Prostate gland (tissue), 2 donors: ENCODE measurements around the gene OLFM1. TPM values are rescaled to one million over a fixed set of nuclear protein-coding genes. Genes with fewer than 3 reads are reported as not detected.

Experiments used
- DNase-seq: peaks from one replicate; pipeline ENCODE4 v3.0.0-alpha.2; 2019; ENCODE audit warnings: low spot score
- H3K27ac ChIP-seq, 2 donors: fragments of 200-600 bp; sonication (generic); 2 replicates each; pipeline ENCODE4 v1.5.1; 2017 to 2019
- H3K27me3 ChIP-seq: fragments of 200-600 bp; sonication (generic); replicated peaks from 2 replicates; pipeline ENCODE4 v1.5.1; 2019; ENCODE audit not compliant: insufficient read depth
- H3K36me3 ChIP-seq, 2 donors: fragments of 200-600 bp; sonication (generic); 1 replicate in 1 of 2; 2 replicates in 1 of 2; pipeline versions ENCODE4 v1.5.1 to v1.8.1; 2017 to 2019
- H3K4me1 ChIP-seq: fragments of 200-600 bp; sonication (generic); replicated peaks from 2 replicates; pipeline ENCODE4 v1.5.1; 2019
- H3K4me3 ChIP-seq, 2 donors: fragments of 200-600 bp; sonication (generic); 2 replicates each; pipeline ENCODE4 v1.5.1; 2017 to 2019
- H3K9me3 ChIP-seq: fragments of 200-600 bp; sonication (generic); 2 replicates; pipeline ENCODE4 v1.5.1; 2017
- POLR2A ChIP-seq: fragments of 450-650 bp; IDR thresholded peaks from one replicate; pipeline ENCODE4 v1.6.1; 2016; ENCODE audit warnings: antibody characterized with exemption, mild to moderate bottlenecking
- POLR2AphosphoS5 ChIP-seq: sonication (generic); formaldehyde crosslinking; IDR thresholded peaks from one replicate; pipeline ENCODE4 v1.6.1; 2017; ENCODE audit warnings: antibody characterized with exemption
- WGBS: methylation state at CpG from one replicate; pipeline ENCODE4 v1.1.5; 2018; 5-methylcytosine and 5-hydroxymethylcytosine counted together
- intact Hi-C: fragments of 100-400 bp; cut with DNase I; formaldehyde crosslinking; loops from one replicate; pipeline ENCODE4 v1.14.2; 2022
- total RNA-seq, 2 donors: library from RNA; depleted of rRNA; stranded (reverse); fragments of >200 nt; gene quantifications; one replicate each; pipeline ENCODE4 v1.1.0, GENCODE V29; 2016
- TF ChIP-seq, protein P1 (sequence below), 4 experiments: fragments of 200-600 bp in 2 of 4; fragments of 450-650 bp in 2 of 4; sonication (generic) in 2 of 4; IDR thresholded peaks; 1 replicate in 3 of 4; 2 replicates in 1 of 4; pipeline ENCODE4 v1.5.1; 2016 to 2019; ENCODE audit warnings: antibody characterized with exemption in 4 of 4, mild to moderate bottlenecking in 2 of 4, moderate library complexity in 2 of 4

The OLFM1 gene
- total RNA-seq, 2 donors from 2014 or later = 11.7 to 23.3 TPM

GRCh38 chr9:135139366-135139959 is 52.0 kb downstream of the OLFM1 start:
- Histone ChIP-seq H3K36me3 (no peaks in the 10 kb centered on the region), H3K27ac (no peak overlapping the region), H3K4me3 (no peak overlapping the region), H3K9me3 (no peaks in the 10 kb centered on the region), H3K4me1 (no peaks in the 10 kb centered on the region), H3K27me3 (no peaks in the 10 kb centered on the region)
- no peak for TF ChIP-seq POLR2AphosphoS5
- intact Hi-C loops = no loop called here
- no peak for DNase-seq
- 96% methylated on average over 2 of the region's 2 CpGs for WGBS

DNA sequence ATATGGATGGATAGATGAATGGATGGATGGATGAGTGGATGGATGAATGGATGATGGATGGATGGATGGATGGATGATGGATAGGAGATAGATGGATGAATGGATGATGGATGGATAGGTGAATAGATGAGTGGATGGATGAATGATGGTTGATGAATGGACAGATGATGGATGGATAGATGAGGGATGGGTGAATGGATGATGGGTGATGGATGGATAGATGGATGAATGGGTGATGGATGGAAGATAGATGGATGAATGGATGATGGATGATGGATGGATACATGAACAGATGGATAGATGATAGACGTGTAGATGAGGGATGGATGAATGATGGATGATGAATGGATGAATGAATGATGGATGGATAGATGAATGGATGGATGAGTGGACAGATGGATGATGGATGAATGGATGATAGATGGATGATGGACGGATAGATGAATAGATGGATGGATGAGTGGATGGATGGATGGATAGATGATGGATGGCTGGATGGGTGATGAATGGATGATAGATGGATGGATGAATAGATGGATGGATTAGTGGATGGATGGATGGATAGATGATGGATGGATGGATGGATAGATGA is 53.8 kb downstream of the OLFM1 start:
- no peak for TF ChIP-seq POLR2A
- TF ChIP-seq POLR2AphosphoS5 = no peak
- TF ChIP-seq, protein P1, sequence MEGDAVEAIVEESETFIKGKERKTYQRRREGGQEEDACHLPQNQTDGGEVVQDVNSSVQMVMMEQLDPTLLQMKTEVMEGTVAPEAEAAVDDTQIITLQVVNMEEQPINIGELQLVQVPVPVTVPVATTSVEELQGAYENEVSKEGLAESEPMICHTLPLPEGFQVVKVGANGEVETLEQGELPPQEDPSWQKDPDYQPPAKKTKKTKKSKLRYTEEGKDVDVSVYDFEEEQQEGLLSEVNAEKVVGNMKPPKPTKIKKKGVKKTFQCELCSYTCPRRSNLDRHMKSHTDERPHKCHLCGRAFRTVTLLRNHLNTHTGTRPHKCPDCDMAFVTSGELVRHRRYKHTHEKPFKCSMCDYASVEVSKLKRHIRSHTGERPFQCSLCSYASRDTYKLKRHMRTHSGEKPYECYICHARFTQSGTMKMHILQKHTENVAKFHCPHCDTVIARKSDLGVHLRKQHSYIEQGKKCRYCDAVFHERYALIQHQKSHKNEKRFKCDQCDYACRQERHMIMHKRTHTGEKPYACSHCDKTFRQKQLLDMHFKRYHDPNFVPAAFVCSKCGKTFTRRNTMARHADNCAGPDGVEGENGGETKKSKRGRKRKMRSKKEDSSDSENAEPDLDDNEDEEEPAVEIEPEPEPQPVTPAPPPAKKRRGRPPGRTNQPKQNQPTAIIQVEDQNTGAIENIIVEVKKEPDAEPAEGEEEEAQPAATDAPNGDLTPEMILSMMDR (IDR thresholded peaks at IDR 0.05) = no peak
- Histone ChIP-seq H3K9me3 (no peaks in the 10 kb centered on the region), H3K4me1 (no peaks in the 10 kb centered on the region), H3K27me3 (peaks cover 3% of the 10 kb centered on the region), H3K27ac (no peak overlapping the region), H3K4me3 (no peak overlapping the region), H3K36me3 (no peaks in the 10 kb centered on the region)
- DNase-seq = no peak
- WGBS = 92% methylated on average over 2 of the region's 2 CpGs
- intact Hi-C loops = no loop called here

DNA sequence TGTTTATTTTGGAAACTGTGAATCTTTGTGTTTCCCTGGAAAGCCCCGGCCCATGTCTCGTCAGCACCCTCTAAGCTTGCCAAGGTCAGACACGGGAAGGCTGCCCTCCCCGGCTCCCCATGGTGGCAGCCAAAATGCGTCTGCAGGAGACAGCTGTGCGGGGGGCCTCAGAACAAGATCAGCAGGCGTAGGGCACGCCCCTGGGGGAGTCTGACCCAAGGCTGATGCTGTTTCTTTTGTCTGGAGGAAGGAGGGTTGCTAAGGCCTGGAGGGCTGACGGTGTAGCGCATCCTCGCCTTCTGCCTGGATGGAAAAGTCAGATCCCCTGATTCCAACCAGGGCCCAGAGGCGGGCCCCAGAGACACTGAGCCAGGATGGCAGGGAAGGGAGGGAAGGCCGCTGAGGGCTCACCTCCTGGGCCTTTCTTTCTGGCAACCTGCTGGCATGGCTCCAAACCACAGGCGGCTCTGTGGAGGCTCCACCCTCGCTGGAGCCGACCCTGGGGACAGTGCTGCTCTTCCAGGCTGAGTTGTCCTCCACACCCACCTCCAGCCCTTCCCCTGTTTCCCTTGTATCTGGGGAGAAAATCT is 57.2 kb downstream of the OLFM1 start:
- no peak for DNase-seq
- Histone ChIP-seq H3K9me3 (no peaks in the 10 kb centered on the region), H3K4me3 (no peak overlapping the region), H3K4me1 (no peaks in the 10 kb centered on the region), H3K27ac (no peak overlapping the region), H3K27me3 (peaks cover 3% of the 10 kb centered on the region), H3K36me3 (no peaks in the 10 kb centered on the region)
- TF ChIP-seq POLR2AphosphoS5 (no peak), POLR2A (no peak)
- TF ChIP-seq, protein P1 (IDR thresholded peaks at IDR 0.05) = no peak
- intact Hi-C loops = no loop called here
- WGBS = 17% methylated on average over 16 of the region's 16 CpGs

GRCh38 chr9:135145312-135145711 is 57.8 kb downstream of the OLFM1 start:
- peaks cover 3% of the 10 kb centered on the region for H3K27me3 ChIP-seq
- TF ChIP-seq, protein P1 (IDR thresholded peaks at IDR 0.05) = no peak
- no peak for TF ChIP-seq POLR2A
- no peak for TF ChIP-seq POLR2AphosphoS5
- H3K9me3 ChIP-seq = no peaks in the 10 kb centered on the region
- H3K27ac ChIP-seq = no peak overlapping the region
- WGBS = 91% methylated on average over 9 of the region's 9 CpGs
- H3K4me1 ChIP-seq = no peaks in the 10 kb centered on the region
- intact Hi-C loops = no loop called here
- H3K4me3 ChIP-seq = no peak overlapping the region
- H3K36me3 ChIP-seq = no peaks in the 10 kb centered on the region
- no peak for DNase-seq

- intact Hi-C loops = no loop called here
- 75% methylated on average over 4 of the region's 4 CpGs for WGBS
Observed at GRCh38 chr9:135146241-135146640, 58.8 kb downstream of the OLFM1 start.

More at GRCh38 chr9:135146241-135146640, 58.8 kb downstream of the OLFM1 start:
- Histone ChIP-seq H3K4me3 (no peak overlapping the region), H3K27me3 (peaks cover 3% of the 10 kb centered on the region), H3K36me3 (no peaks in the 10 kb centered on the region), H3K27ac (no peak overlapping the region), H3K9me3 (no peaks in the 10 kb centered on the region), H3K4me1 (no peaks in the 10 kb centered on the region)
- TF ChIP-seq POLR2A = no peak
- DNase-seq = no peak
